Common myeloid progenitor, CD34-positive (primary cell): ENCODE measurements around the gene WWOX.

ENCODE experiments used
- CTCF ChIA-PET: fragments of 350-600 bp; sonication (Branson Sonifier 250); formaldehyde crosslinking; loops from one replicate; lab custom pipeline; 2021; ENCODE audit warnings: antibody characterized with exemption; lab: Charles Lee
- POLR2A ChIA-PET: fragments of 350-600 bp; sonication (Branson Sonifier 250); formaldehyde crosslinking; loops from one replicate; lab custom pipeline; 2021; ENCODE audit warnings: antibody characterized with exemption; lab: Charles Lee
- DNase-seq, 3 donors: peaks; one replicate each; pipeline versions ENCODE4 v3.0.0 to v3.0.0-alpha.2; 2013
- H3K27ac ChIP-seq, 2 experiments: 1 replicate in 1 of 2; 2 replicates in 1 of 2; pipeline ENCODE4 v1.7.0; 2013; ENCODE audit warnings: inconsistent platforms in 2 of 2, low read length in 2 of 2, mild to moderate bottlenecking in 2 of 2, low read depth in 1 of 2, moderate library complexity in 1 of 2; ENCODE audit not compliant: severe bottlenecking in 2 of 2, insufficient read depth in 1 of 2, poor library complexity in 1 of 2
- H3K27me3 ChIP-seq, 5 experiments: replicated peaks in 2 of 5; 1 replicate in 3 of 5; 2 replicates in 2 of 5; pipeline versions ENCODE4 v1.6.1 to v1.7.0; 2013; ENCODE audit warnings: low read length in 4 of 5, mild to moderate bottlenecking in 2 of 5, moderate library complexity in 2 of 5, inconsistent platforms in 1 of 5; ENCODE audit not compliant: insufficient read depth in 5 of 5, control insufficient read depth in 4 of 5
- H3K36me3 ChIP-seq, 4 experiments: 1 replicate in 2 of 4; 2 replicates in 2 of 4; pipeline versions ENCODE4 v1.6.1 to v1.7.0; 2013; ENCODE audit warnings: low read length in 3 of 4, control low read depth in 1 of 4, mild to moderate bottlenecking in 1 of 4; ENCODE audit not compliant: control insufficient read depth in 4 of 4, insufficient read depth in 4 of 4
- H3K4me1 ChIP-seq, 4 experiments: 1 replicate in 3 of 4; 2 replicates in 1 of 4; pipeline versions ENCODE4 v1.6.1 to v1.7.1; 2013; ENCODE audit warnings: low read length in 3 of 4, mild to moderate bottlenecking in 3 of 4, control low read depth in 1 of 4, inconsistent platforms in 1 of 4, moderate library complexity in 1 of 4; ENCODE audit not compliant: control insufficient read depth in 4 of 4, insufficient read depth in 4 of 4; ENCODE audit errors: control extremely low read depth in 1 of 4
- H3K4me3 ChIP-seq, 7 experiments: 1 replicate in 4 of 7; 2 replicates in 3 of 7; pipeline versions ENCODE4 v1.5.1 to v1.7.0; 2013; ENCODE audit warnings: mild to moderate bottlenecking in 7 of 7, low read length in 6 of 7, moderate library complexity in 6 of 7, inconsistent platforms in 2 of 7, low read depth in 2 of 7, control low read depth in 1 of 7; ENCODE audit not compliant: insufficient read depth in 4 of 7, control insufficient read depth in 1 of 7; ENCODE audit errors: extremely low read depth in 1 of 7
- H3K9me3 ChIP-seq, 5 experiments: 1 replicate in 4 of 5; 2 replicates in 1 of 5; pipeline versions ENCODE4 v1.6.1 to v1.7.1; 2013; ENCODE audit warnings: low read length in 4 of 5, mild to moderate bottlenecking in 2 of 5, inconsistent platforms in 1 of 5, low read depth in 1 of 5, moderate library complexity in 1 of 5; ENCODE audit not compliant: control insufficient read depth in 4 of 5, insufficient read depth in 2 of 5; ENCODE audit errors: control extremely low read depth in 1 of 5
- WGBS: methylation state at CpG from one replicate; pipeline ENCODE4 v1.1.5; 2013; ENCODE audit not compliant: insufficient coverage; 5-methylcytosine and 5-hydroxymethylcytosine counted together

WWOX gene

GRCh38 chr16:78310990-78311561, 211.6 kb downstream of the WWOX start:
- Histone ChIP-seq H3K9me3 (no peaks in the 10 kb centered on the region), H3K27me3 (no peaks in the 10 kb centered on the region), H3K4me3 (peak overlapping the region in 2 of 7 experiments; percentile 15 to 29), H3K27ac (peak overlapping the region in 1 of 2 experiments; percentile 7), H3K4me1 (peaks cover 3 to 23% (median 19%) of the 10 kb centered on the region in 4 experiments), H3K36me3 (no peaks in the 10 kb centered on the region)
- ChIA-PET POLR2A (no interaction called here), CTCF (no interaction called here)
- peak; percentile 17 to 92 (median 88) for DNase-seq
- 14% methylated on average over 4 of the region's 5 CpGs for WGBS

DNA sequence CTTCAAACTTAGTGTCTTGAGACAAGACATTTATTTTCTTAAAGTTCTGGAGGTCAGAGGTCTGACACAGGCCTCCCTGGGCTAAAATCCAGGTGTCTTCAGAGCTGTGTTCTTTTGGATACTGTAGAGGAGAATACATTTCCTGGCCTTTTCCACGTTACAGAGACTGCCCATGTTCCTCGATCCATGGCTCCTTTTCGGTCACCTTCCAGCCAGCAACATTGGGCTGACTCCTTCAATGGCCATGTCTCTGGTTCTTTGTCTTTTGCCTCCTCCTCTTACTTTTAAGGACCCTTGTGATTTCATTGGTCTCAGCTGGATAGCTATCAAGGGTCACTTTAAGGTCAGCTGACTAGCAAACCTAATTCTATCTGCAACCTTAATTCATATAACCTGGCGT, 212.4 kb downstream of the WWOX start:
- CTCF ChIA-PET = interaction anchor here (0.9 kb wide), 1 partner anchor 43 kb away, joined by 5 read pairs; no protein-coding TSS in a partner anchor
- H3K9me3 ChIP-seq = no peaks in the 10 kb centered on the region
- POLR2A ChIA-PET = no interaction called here

DNA sequence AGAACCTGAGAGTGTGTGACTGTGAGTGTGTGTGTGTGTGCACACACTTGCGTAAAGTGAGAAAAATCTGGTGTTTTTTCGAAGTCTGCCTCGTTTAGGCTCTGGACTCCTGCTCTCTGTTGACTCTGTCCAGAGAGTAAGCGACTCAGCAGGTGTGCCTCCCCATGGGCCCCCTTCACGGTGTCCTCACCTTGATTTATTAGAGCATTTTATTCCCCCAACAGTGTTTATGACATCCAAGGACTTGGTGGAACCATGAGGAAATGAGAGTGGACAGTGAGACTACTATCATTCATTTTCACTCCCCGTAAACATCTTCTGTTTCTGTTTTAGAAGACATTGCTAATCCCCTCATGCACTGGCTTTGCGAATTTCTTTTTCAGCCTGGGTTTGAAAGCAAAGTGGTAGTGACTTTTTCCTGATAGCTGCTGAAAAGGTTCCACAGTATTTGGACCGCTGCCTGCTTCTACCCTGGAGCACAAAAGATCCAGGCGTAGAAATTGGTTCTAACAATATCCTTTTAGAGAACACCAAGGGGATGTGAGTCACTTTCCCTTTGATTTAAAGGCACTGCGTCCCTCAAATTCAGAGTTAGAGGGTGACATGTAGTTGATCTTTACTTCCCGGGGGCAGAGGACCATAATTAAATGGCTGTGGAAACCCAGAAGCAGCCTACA, 218.2 kb downstream of the WWOX start:
- 90% methylated on average over 9 of the region's 11 CpGs for WGBS
- CTCF ChIA-PET = no interaction called here

More for the DNA sequence above, 212.4 kb downstream of the WWOX start:
- Histone ChIP-seq H3K4me1 (peaks cover 3 to 23% (median 19%) of the 10 kb centered on the region in 4 experiments), H3K27me3 (no peaks in the 10 kb centered on the region), H3K27ac (no peak overlapping the region), H3K36me3 (no peaks in the 10 kb centered on the region), H3K4me3 (no peak overlapping the region)
- no peak for DNase-seq
- 84% methylated on average over 2 of the region's 4 CpGs for WGBS

GRCh38 chr16:78321620-78322360, 222.3 kb downstream of the WWOX start:
- DNase-seq = no peak
- Histone ChIP-seq H3K27me3 (no peaks in the 10 kb centered on the region), H3K27ac (no peak overlapping the region), H3K36me3 (no peaks in the 10 kb centered on the region), H3K9me3 (no peaks in the 10 kb centered on the region), H3K4me1 (peaks cover 0 to 9% (median 0%) of the 10 kb centered on the region in 4 experiments), H3K4me3 (no peak overlapping the region)
- ChIA-PET POLR2A (no interaction called here), CTCF (no interaction called here)
- 96% methylated on average over 9 of the region's 9 CpGs for WGBS

More for the DNA sequence above, 218.2 kb downstream of the WWOX start:
- no peak for DNase-seq
- Histone ChIP-seq H3K9me3 (no peaks in the 10 kb centered on the region), H3K27me3 (no peaks in the 10 kb centered on the region), H3K4me1 (peaks cover 0 to 9% (median 0%) of the 10 kb centered on the region in 4 experiments), H3K4me3 (no peak overlapping the region), H3K27ac (no peak overlapping the region), H3K36me3 (no peaks in the 10 kb centered on the region)
- POLR2A ChIA-PET = no interaction called here

DNA sequence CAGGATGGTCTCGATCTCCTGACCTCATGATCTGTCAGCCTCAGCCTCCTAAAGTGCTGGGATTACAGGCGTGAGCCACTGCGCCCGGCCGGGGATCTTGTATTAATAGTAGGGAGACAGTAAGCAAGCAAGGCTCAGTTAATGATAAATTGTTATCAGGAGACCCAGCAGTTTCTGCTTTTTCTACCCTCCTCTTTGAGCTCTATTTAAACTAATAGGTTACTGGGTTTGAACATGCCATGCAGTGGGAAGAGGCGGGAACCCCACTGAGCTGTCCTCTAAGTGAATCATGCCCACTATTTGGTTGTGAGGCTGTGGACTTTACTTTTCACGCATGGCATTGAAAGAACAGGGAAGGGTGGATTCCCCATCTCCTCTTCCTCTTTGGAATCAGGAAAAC, 223.9 kb downstream of the WWOX start:
- CTCF ChIA-PET = interaction anchor here (1.1 kb wide), 1 partner anchor 9 kb away, joined by 4 read pairs; no protein-coding TSS in a partner anchor
- Histone ChIP-seq H3K27ac (no peak overlapping the region), H3K36me3 (no peaks in the 10 kb centered on the region), H3K9me3 (no peaks in the 10 kb centered on the region), H3K27me3 (no peaks in the 10 kb centered on the region), H3K4me3 (no peak overlapping the region), H3K4me1 (no peaks in the 10 kb centered on the region)
- DNase-seq = no peak
- WGBS = 100% methylated on average over 2 of the region's 7 CpGs
- POLR2A ChIA-PET = no interaction called here

DNA sequence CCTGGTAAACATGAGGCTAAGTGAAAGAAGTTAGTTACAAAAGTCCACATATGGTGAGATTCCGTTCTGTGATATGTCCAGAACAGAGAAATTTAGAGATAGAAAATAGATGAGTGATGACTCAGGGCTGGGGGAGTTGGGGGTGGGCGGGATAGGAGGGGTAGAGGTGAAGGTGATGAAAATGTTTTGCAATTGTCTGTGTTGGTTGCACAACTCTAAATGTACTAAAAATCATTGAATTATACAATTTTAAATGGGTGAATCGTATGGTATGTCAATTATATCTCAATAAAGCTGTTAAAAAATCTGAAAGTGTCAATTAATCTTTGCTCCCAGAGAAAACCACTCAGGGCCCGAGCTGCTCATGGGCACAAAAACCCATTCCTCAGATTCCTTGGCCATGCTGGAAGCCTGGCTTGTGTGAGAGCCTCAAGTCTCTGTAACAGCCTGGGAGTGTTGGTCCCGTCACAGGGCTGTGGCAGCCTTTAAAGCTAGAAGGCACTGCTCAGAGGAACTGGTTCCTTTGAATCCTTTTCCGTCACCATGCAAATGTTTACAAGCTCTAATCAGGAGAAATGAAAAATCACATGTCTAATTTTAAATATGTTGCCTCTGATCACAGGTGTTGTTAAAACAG, 225.3 kb downstream of the WWOX start:
- no peak for DNase-seq
- Histone ChIP-seq H3K27ac (no peak overlapping the region), H3K27me3 (no peaks in the 10 kb centered on the region), H3K36me3 (no peaks in the 10 kb centered on the region), H3K4me3 (no peak overlapping the region), H3K4me1 (peaks cover 0 to 5% (median 4%) of the 10 kb centered on the region in 4 experiments), H3K9me3 (no peaks in the 10 kb centered on the region)
- 95% methylated on average over 3 of the region's 6 CpGs for WGBS
- ChIA-PET POLR2A (no interaction called here), CTCF (no interaction called here)
